HFF-Myc (cell line): Measurements from ENCODE around the gene PINK1.
"Not testable (repeated sequence)": the region's sequence is repeated elsewhere in the genome, so short reads cannot be mapped to it uniquely, and the experiment has no call there.

Experiments
- DNase-seq: peaks from one replicate; pipeline ENCODE4 v3.0.0-alpha.2; 2011; ENCODE audit warnings: low read depth; ENCODE audit errors: extremely low read depth
- H3K4me3 ChIP-seq: replicated peaks from 2 replicates; pipeline ENCODE4 v1.5.1; 2011; ENCODE audit warnings: low read depth, mild to moderate bottlenecking, control low read depth, low read length
- CTCF ChIP-seq: IDR thresholded peaks from 2 replicates; pipeline ENCODE4 v1.5.1; 2012; ENCODE audit warnings: mild to moderate bottlenecking, low read depth, low read length, control low read depth; ENCODE audit errors: missing control alignments

The PINK1 gene

DNA sequence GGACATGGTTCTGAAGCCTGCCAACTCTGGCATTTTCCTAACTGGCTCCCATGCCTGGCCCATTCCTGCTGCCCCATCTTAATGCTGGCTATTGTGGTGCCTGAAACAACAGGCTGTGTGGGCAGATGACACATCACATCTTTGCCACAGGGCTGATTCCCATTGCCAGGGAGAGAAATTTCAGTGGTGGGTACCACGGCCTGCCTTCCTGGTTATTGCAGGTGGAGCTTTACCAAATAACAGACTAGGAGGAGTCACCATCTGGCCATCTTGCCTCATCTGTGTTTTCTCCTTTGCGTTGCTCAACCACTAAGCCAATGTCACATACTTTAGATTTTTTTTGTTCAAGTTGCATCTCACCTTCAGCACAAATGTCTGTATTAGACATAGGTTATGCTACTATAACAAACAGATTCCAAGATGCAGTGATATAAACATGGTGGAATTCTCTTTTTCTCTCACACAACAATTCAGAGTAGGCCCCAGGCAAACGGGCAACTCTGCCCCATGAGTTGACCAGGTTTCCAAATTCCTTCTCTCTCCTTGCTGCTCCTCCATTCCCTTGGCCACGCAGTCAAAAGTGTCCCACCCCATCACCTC lies 30.3 kb upstream of the PINK1 start:
- no peak for DNase-seq
- no peak overlapping the region for H3K4me3 ChIP-seq

DNA sequence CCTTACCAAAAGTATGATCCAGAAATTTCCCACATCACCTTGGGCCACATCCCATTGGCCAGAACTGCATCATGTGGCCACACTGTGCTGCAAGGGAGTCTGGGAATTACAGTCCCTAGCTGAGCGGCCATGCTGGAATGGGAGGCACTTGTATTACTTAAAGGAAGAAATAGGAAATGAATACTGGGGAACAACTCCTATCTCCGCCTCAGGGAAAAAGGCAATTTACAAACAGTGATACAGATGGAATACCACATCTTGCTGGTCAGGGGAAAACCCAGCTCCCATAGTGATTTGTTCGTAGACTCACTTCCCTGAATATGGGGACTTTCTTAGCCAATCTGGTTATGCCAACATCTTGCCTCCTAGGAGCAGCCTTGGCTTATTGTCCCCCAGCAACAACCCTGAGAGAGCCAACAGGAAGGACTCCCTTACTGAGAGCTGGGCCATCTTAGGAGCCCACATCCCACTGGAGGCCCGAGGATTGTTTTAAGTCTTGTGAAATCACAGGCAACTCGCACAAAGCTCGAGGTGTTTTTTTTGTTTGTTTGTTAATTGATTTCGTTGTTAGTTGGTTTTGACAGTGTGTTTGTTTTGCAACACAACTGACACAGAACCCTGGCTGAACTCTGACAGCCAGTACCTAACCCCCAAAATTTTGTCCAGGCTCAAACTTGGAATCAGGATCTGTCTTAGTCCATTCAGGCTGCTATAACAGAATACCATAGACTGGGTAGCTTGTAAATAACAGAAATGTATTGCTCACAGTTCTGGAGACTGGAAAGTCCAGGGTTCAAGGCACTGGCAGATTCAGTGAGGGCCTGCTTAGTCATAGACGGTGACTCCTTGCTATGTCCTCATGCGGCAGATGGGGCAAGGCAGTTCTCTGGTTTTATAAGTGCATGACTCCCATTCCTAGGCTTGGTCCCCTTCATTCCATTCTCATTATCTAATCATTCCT lies 29.5 kb upstream of the PINK1 start:
- no peak for TF ChIP-seq CTCF
- DNase-seq: peak; percentile 68
- no peak overlapping the region for H3K4me3 ChIP-seq

More for the DNA sequence above, 30.3 kb upstream of the PINK1 start:
- TF ChIP-seq CTCF: no peak

DNA sequence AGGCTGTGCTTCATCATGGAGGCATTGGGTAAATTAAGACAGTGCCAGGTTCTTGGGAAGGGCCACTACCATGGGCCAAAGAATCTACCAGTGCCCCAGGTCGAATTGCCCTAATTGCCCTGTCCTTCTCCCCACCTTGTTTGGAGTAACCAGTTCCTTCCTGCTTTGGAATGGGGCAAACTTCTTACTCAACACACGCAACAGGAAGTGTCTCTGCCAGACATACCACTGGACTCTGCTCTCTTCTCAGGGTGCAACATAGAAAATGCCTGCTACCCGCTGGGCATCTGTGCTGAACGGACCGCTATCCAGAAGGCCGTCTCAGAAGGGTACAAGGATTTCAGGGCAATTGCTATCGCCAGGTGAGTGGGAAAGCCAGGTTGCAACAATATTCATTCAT lies 28.6 kb upstream of the PINK1 start:
- TF ChIP-seq CTCF: no peak
- DNase-seq: no peak
- no peak overlapping the region for H3K4me3 ChIP-seq

GRCh38 chr1:20606801-20607570 lies 26.3 kb upstream of the PINK1 start:
- not testable (repeated sequence) for H3K4me3 ChIP-seq, DNase-seq

DNA sequence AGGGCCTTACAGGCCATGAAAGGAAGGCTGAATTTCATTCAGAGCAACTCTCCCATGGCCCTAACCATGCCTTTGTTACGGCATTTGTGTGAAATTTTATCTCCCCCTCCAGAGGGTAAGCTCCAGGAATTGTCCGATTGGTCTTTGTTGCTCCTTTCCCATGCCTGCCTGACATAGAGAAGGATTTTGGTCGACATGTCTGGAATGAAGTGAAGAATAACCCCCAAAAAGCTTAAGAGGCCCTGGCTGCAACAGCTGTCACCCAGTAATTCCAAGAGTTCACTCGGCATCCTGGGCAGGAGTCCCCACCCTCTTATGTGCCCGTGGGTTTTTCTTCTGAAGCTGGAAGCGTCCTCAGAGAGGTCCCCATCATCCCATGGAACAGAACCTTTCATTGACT lies 23.7 kb upstream of the PINK1 start:
- H3K4me3 ChIP-seq: no peak overlapping the region
- no peak for TF ChIP-seq CTCF
- DNase-seq: no peak

DNA sequence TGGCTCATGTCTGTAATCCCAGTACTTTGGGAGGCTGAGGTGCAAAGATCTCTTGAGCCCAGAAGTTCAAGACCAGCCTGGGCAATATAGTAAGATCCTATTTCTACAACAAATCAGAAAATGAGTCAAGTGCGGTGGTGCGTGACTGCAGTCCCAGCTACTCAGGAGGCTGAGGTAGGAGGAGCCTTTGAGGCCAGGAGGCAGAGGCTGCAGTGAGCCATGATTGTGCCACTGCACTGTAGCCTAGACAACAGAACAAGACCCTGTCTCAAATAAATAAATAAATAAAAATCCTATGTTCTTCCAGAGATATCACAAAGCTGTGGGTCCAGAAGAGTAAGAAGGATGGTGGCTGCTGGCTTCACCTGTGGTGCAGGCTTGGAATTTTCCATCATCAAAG lies 22.3 kb upstream of the PINK1 start:
- TF ChIP-seq CTCF: no peak
- H3K4me3 ChIP-seq: no peak overlapping the region
- no peak for DNase-seq

DNA sequence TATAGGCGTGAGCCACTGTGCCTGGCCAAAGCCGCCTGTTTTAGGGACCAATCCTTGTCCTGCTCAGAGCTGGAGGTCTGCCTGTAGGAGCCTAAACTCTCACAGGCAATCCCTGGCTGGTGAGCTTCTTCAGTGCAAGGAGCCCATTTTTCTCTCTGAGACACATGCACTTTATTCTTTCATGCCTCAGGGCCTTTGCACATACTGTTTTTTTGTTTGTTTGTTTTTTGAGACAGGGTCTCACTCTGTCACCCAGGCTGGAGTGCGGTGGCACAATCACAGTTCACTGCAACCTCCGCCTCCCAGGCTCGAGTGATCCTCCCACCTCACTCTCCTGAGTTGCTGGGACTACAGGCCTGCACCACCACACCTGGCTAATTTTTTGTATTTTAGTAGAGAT lies 21.6 kb upstream of the PINK1 start:
- no peak overlapping the region for H3K4me3 ChIP-seq
- DNase-seq: no peak
- TF ChIP-seq CTCF: no peak
